Pons (tissue), 1 donor: ENCODE results near the gene NRG3.
A peak's percentile ranks its signal among the peaks of the same experiment; 100 is the strongest.

Experiments
- DNase-seq: peaks from one replicate; pipeline ENCODE4 v3.0.0-alpha.2; 2016; ENCODE audit warnings: low spot score

Gene NRG3

DNA sequence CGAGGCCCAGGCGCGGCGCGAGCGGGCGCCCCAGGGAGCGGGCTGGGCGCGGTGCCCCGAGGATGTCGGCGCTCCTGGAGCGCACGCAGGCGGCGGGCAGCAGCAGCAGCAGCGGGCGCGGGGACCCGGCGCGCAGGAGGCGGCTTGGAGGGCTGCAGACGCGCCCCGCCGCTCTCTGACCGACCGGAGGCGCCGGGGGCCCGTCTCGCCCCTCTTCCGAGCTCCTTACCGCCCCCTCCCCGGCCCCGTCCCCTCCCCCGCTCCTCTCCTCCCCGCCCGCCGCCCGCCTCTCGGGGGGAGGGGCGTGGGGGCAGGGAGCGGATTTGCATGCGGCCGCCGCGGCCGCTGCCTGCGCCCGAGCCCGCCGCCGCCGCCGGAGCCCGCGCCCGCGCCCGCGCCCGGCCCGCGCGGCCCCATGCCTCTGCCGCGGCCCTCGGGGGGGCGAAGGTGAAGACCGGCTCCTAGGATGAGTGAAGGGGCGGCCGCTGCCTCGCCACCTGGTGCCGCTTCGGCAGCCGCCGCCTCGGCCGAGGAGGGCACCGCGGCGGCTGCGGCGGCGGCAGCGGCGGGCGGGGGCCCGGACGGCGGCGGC is at the start of gene NRG3:
TSS of gene NRG3 (plus strand) at position 320 of the 592 bp plus-strand sequence.
- DNase-seq: no peak

GRCh38 chr10:81828251-81828650 is 46.7 kb upstream of the NRG3 start:
- no peak for DNase-seq

DNA sequence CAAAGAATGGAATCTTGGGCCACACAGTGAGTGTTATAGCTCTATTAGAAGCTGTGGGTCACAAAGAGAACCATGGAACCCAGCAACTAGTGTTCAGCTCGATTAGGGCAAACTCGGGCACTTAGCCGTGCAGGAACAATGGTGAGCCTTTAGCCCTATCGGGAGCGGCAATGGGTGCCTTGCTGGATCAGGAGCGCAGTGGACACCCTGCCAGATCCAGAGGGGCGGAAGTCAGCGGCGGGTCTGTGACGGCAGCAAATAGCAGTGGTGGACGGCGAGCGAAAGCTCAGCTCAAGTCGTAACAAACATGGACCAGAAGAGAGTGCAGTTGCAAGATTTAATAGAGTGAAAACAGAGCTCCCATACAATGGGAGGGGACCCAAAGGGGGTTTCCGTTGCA is 43.9 kb upstream of the NRG3 start:
- no peak for DNase-seq

DNA sequence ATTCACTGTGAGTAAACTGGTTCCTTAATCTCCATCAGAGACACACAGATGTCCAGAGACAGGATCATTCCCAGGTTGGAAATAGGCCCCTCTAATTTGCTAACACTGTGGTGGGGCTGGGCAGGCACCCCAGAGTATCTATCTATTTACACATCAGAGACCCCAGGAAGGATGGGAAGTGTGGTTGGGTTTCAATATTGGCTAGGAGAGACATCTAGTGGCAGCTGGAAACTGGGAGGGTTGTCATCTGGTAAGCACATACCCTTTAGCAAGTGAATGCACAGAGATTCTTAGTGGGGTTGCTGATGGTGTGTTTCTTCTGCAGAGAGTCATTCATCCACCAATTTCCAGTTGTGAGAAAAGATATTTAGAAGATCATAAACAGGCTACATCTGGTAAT is 36.0 kb upstream of the NRG3 start:
- peak; percentile 7 for DNase-seq

DNA sequence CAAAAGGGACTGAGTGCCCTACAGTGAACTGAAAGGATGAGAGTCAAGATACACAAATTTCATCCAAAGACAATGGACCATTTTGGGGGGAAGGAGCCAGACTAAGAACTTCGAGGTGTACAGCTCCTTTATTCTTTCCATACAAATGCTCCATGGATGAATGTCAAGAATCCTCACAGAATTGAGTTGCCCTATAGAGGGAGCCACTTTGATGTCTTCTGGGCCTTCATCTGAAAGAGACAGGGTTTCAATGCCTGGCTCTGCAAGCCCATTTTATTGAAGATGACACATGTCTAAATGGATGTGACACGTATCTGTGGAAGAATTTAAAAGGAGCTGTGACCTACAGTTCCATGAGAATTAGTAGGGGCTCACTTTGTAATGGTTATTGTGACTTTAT is 32.0 kb upstream of the NRG3 start:
- no peak for DNase-seq

GRCh38 chr10:81847675-81848074 is 27.3 kb upstream of the NRG3 start:
- DNase-seq: no peak

GRCh38 chr10:81848514-81848913 is 26.5 kb upstream of the NRG3 start:
- DNase-seq: no peak

DNA sequence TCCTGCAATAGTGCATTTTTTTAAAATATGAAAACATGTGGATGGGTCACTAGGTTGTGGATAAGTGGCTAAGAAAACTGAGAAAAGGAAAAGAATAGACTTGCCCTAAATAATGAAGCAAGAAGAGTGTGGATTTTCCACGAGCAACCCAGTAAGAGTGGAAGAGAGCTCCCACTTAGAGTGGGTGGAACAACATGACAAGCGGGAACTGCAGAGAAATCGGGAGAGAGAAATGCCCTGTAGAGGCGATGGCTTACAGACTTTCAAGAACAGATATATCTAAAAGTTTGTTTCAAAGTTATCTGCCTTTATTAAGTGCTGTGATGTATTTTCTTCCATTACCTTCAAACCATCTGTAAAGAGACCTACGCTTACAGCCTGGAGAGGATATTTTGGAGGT is 26.1 kb upstream of the NRG3 start:
- no peak for DNase-seq

DNA sequence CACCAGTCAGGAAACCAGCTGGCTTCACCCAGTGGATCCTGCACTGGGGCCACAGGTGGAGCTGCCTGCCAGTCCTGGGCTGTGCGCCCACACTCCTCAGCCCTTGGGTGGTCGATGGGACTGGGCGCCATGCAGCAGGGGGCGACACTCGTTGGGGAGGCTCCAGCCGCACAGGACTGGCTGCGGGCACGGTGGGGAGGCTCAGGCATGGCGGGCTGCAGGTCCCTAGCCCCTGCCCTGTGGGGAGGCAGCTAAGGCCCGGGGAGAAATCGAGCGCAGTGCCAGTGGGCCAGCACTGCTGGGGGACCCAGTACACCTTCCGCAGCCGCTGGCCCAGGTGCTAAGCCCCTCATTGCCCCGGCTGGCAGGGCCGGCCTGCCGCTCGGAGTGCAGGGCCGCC is 12.4 kb upstream of the NRG3 start:
- DNase-seq: no peak

GRCh38 chr10:81863771-81864170 is 11.2 kb upstream of the NRG3 start:
- no peak for DNase-seq

- DNase-seq: no peak
These were observed 9.4 kb upstream of the NRG3 start for GRCh38 chr10:81865581-81865980.

- DNase-seq: no peak
These were observed 8.2 kb upstream of the NRG3 start for GRCh38 chr10:81866753-81867152.

DNA sequence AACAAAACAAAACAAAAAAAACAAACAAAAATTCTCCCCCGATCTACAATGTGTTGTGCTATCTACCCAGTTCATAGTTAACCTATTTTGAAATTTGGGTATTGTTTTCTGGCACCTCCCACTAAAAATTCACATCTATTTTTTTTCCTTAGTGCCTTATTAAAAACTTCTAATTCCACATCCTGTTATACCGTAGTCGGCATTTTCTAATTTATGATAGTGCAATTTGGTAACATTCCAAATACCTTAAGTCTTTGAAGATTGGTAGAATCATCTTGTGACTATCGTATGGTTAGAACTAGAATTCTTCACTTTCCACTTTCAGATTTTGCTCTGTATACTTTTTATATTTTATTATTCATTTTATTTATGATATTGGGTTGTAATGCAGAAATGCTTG is 4.5 kb upstream of the NRG3 start:
- no peak for DNase-seq

GRCh38 chr10:81871558-81871957 is 3.4 kb upstream of the NRG3 start:
- DNase-seq: no peak

- DNase-seq: no peak
These were observed 2.7 kb upstream of the NRG3 start for GRCh38 chr10:81872206-81872862.

- no peak for DNase-seq
These were observed 1.6 kb upstream of the NRG3 start for GRCh38 chr10:81873231-81873931.

DNA sequence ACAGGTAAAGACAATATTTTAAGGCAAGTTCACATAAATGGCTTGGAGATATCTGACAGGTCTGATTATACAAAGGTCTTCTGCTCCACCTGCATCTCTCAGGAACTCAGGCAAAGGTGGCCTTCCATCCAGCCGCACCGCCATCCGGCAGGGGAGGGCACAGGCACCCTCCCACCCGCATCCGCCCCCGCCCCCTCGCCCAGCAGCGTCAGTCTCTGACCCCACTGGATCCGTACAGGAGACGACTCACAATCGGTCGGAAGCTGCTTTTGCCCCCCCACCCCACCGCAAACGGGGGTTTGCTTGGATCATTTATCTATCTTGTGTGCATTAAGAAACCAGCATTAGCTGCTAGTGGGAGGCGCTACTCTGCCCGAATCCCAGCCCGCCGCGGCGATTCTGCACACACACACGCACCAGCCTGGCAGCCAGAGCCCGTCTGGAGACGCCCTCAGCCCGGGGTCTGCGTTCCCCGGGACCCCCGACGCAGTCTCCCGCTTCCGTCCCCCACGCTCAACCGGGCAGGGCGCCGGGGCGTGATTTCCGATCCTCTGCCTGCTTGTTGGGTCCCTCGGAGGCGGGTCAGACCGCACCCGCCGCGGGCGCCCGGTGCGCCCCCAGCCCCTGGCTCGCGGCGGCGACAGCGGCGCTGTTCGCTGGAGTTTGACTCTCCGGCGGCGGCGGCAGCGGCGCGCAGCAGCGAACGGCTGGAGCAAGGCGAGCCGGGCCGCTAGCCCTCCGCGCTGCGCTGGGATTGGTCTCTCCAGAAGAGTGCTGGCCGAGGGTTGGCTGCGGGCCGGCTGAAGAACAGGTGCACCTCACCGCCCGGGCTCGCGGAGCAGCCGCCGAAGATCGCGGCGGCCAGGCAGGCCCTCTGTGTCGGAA is 820 bp upstream of the NRG3 start:
- DNase-seq: no peak

DNA sequence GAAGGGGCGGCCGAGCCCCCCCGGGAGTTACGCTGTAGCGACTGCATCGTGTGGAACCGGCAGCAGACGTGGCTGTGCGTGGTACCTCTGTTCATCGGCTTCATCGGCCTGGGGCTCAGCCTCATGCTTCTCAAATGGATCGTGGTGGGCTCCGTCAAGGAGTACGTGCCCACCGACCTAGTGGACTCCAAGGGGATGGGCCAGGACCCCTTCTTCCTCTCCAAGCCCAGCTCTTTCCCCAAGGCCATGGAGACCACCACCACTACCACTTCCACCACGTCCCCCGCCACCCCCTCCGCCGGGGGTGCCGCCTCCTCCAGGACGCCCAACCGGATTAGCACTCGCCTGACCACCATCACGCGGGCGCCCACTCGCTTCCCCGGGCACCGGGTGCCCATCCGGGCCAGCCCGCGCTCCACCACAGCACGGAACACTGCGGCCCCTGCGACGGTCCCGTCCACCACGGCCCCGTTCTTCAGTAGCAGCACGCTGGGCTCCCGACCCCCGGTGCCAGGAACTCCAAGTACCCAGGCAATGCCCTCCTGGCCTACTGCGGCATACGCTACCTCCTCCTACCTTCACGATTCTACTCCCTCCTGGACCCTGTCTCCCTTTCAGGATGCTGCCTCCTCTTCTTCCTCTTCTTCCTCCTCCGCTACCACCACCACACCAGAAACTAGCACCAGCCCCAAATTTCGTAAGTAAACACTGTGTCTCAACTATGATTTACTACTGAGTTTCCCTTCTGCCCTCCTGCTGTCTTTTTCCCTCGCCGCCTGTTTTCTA is 666 bp downstream of the NRG3 start:
- DNase-seq: no peak

- DNase-seq: no peak
These were observed 1.5 kb downstream of the NRG3 start for GRCh38 chr10:81876253-81877077.

GRCh38 chr10:81877596-81877995 is 2.6 kb downstream of the NRG3 start:
- DNase-seq: peak; percentile 19

- DNase-seq: no peak
These were observed 7.0 kb downstream of the NRG3 start for GRCh38 chr10:81882011-81882410.
